HFF-Myc (cell line): Measurements from ENCODE around the gene UCN2.
A peak's percentile ranks its signal among the peaks of the same experiment; 100 is the strongest.

Source experiments
- DNase-seq: peaks from one replicate; pipeline ENCODE4 v3.0.0-alpha.2; 2011; ENCODE audit warnings: low read depth; ENCODE audit errors: extremely low read depth
- H3K4me3 ChIP-seq: replicated peaks from 2 replicates; pipeline ENCODE4 v1.5.1; 2011; ENCODE audit warnings: low read depth, mild to moderate bottlenecking, control low read depth, low read length
- TF ChIP-seq, protein P1 (sequence below): IDR thresholded peaks from 2 replicates; pipeline ENCODE4 v1.5.1; 2012; ENCODE audit warnings: mild to moderate bottlenecking, low read depth, low read length, control low read depth; ENCODE audit errors: missing control alignments

The UCN2 gene

DNA sequence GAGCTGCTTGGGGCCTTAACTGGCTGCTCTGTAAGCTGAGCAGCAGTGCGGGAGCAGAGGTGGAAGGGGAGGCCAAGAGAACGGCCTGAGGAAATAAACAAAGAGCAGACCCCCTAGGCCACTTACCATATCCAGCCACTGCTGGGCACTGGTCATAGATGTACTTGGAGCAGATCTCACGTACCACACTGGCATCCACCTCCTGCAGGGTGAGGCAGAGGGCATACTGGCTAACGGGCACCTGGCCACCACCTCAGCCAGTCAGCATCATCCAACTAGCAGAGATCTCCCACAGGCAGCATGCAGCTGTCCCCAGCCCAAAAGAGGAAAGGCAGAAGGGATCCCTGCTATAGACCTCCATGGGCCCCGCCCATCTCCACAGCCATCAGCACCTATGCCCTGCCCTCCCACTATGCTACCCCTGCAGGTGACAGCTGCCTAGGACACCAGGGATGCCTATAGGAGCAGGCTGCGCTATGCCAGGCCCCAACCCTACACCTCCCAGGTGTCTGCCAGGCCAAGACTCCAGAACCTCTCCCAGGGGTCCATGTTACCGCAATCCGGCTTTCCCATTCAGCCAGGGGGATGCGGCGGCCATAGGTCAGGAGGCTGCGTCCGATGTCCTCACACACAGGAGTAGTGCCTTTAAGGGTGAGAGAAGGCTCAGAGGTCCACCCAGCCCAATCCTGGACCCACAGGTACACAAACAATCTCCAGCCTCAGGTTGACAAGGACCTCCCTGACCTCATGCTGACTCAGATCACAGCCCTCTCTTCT, 36.1 kb upstream of the UCN2 start:
- TF ChIP-seq, protein P1, sequence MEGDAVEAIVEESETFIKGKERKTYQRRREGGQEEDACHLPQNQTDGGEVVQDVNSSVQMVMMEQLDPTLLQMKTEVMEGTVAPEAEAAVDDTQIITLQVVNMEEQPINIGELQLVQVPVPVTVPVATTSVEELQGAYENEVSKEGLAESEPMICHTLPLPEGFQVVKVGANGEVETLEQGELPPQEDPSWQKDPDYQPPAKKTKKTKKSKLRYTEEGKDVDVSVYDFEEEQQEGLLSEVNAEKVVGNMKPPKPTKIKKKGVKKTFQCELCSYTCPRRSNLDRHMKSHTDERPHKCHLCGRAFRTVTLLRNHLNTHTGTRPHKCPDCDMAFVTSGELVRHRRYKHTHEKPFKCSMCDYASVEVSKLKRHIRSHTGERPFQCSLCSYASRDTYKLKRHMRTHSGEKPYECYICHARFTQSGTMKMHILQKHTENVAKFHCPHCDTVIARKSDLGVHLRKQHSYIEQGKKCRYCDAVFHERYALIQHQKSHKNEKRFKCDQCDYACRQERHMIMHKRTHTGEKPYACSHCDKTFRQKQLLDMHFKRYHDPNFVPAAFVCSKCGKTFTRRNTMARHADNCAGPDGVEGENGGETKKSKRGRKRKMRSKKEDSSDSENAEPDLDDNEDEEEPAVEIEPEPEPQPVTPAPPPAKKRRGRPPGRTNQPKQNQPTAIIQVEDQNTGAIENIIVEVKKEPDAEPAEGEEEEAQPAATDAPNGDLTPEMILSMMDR, result no peak
- no peak for DNase-seq
- H3K4me3 ChIP-seq, result peak overlapping the region; percentile 27

DNA sequence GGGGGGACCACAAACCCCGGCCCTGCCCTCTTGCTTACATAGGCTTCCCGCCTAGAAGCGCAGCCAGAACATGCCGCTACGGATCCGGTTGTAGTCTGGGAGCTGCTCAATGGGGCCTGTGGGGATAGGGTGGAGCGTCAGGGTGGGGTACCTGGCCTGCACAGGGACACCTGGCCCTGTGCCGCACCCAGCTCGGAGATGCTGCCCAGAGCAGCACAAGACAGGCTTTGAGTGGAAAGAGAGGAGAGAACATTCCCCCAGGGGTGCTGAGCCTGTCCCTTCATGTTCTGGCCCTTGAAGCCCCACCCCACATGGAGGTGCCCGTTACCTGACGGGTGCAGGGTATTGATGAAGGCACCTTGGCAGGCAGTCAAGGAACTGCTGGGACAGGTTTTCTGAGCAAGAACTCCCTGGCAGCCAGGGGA, 35.5 kb upstream of the UCN2 start:
- no peak for DNase-seq
- TF ChIP-seq, protein P1, result no peak
- H3K4me3 ChIP-seq, result peak overlapping the region; percentile 27

DNA sequence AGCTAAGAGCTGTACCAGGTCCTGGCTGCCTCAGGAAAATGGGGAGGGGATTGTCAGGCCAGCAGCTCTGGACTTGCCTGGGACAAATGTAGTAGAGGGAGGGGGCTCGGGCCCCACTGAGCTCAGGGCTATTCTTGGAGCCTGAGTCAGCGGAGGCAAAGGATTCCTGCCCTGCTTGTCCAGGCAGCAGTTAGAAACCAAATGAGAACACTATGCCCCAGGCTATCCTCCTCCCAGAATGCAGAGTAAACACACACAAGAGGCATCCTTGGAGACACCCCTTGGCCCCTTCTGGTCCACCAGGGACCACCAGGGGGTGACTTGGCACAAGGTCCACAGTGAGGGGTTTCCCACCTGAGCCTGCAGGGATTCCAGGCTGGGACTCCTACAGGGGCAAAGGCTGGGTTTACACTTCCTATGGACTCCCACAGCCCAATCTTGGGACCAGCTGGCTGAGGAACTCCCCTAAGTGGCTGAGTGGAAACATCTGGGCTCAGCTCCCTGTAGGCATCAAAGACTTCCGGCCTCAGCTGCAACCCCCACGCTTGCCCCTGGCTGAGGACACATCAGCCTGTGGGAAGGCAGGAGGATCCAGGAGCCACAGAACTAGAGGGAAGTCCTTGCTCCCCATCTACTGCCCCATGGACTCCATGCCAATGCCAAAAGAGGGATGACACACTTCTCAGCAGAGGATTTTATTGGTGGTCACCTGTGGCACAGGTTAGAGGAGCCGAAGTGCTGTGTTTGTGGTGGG, 34.9 kb upstream of the UCN2 start:
- peak overlapping the region; percentile 27 for H3K4me3 ChIP-seq
- TF ChIP-seq, protein P1, result no peak
- DNase-seq, result peak; percentile 97

DNA sequence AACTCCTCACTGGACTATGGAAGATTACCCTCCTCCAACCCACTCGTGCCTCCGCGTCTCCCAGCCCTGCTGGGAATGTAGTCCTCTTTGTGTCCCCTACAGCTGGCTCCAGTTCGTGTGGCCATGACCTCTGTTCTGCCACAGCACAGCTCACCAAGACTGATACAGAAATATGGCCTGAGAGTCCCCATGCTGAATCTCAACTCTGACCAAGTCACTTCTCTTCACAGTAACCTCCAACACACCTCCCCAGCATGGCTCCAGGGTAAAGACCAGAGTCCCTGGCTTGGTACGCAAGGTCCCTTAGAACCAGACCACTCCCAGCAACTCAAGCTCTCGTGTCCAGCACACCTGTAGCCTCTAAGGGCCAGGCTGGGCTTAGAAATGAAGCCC, 33.8 kb upstream of the UCN2 start:
- H3K4me3 ChIP-seq, result no peak overlapping the region
- TF ChIP-seq, protein P1, result no peak
- no peak for DNase-seq

DNA sequence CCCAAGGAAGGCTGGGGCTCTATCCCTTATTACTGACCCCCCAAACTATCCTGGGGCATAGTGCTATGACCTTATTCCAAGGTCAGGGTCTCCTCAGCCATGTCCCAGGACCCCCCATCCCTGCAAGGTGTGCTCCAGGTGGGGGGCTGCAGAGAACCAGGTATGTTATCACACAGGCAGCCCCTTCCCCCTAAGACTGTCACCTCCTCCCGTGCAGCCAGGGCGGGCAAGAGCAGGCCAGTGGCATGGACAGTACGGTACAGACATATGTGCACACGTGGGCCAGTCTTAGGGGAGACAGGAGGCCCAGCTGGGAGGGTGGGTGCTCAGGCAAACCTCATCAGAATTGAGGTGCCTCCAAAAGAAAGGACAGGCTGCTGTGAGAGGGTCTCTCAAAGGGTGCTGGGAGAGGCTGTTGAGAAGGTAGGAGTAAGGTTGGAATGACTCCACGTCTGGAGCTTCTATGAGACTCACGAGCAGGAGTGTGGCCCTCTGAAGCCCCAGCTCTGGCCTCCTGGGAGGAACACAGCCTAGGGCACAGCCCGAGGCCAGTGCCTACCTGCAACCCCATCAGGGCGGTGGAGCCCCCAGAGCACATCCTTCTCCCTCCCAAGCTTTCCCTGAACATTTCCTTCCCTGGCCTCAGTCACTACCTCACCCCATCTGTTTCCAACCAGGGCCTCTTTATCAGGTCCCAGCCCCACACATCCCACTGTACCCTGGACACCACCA, 33.3 kb upstream of the UCN2 start:
- no peak overlapping the region for H3K4me3 ChIP-seq
- TF ChIP-seq, protein P1, result no peak
- no peak for DNase-seq

DNA sequence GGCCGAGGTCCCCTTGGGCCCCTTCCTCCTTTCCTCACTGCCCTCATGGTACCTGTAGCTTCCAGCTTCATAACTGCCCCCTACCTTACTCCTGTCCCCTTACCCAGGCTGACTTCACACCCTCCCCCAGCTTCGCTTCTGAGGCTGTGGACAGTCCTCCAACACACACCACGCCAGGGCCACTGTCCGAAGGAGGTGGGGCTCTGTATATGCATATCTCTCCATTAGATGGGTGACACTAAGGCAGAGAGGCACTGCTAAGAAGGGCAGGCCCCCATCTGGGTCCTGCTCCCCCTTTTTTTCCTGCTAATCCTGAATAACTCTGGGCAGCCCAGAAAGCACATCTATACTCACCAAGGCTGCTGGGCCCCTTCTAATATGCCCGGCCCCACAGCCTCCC, 32.6 kb upstream of the UCN2 start:
- TF ChIP-seq, protein P1, result no peak
- H3K4me3 ChIP-seq, result no peak overlapping the region

More for the DNA sequence above, 32.6 kb upstream of the UCN2 start:
- no peak for DNase-seq
